ENCODE measurements around the gene LUZP2. TPM values are rescaled to one million over a fixed set of nuclear protein-coding genes. Genes with fewer than 3 reads are reported as not detected.

LUZP2 gene
- not detected for total RNA-seq

GRCh38 chr11:24496736-24497725, at the start of gene LUZP2:
TSS of gene LUZP2 (plus strand) at chr11:24497053.
- Mint-ChIP-seq H3K9me3 (peaks cover 0 to 2% of the 10 kb centered on the region in 2 donors), H3K36me3 (ENCODE audit: insufficient read depth in 2 of 2) (peaks cover 4 to 5% of the 10 kb centered on the region in 2 donors), H3K27ac (no peak within 1 kb of the TSS), H3K4me1 (ENCODE audit: low read depth) (no peaks in the 10 kb centered on the region), H3K27me3 (ENCODE audit: low read depth) (peaks cover 8% of the 10 kb centered on the region), H3K4me3 (no peak within 1 kb of the TSS)
- no peak for ATAC-seq (replicated peaks in 1 of 2)
- DNase-seq, result no peak

- peaks cover 4% of the 10 kb centered on the region in 2 donors for H3K9me3 Mint-ChIP-seq
- no peaks in the 10 kb centered on the region for H3K27me3 Mint-ChIP-seq (ENCODE audit: low read depth)
- no peak overlapping the region for H3K4me3 Mint-ChIP-seq
- ATAC-seq (replicated peaks in 1 of 2) (no peak), DNase-seq (no peak)
- no peaks in the 10 kb centered on the region for H3K4me1 Mint-ChIP-seq (ENCODE audit: low read depth)
- H3K27ac Mint-ChIP-seq, result no peak overlapping the region
- H3K36me3 Mint-ChIP-seq (ENCODE audit: insufficient read depth in 2 of 2), result no peaks in the 10 kb centered on the region
Observed at GRCh38 chr11:24453129-24453718, 43.6 kb upstream of the LUZP2 start.

- Mint-ChIP-seq H3K4me1 (ENCODE audit: low read depth) (no peaks in the 10 kb centered on the region), H3K9me3 (peaks cover 8 to 9% of the 10 kb centered on the region in 2 donors), H3K27me3 (ENCODE audit: low read depth) (no peaks in the 10 kb centered on the region), H3K27ac (no peak overlapping the region), H3K4me3 (no peak overlapping the region), H3K36me3 (ENCODE audit: insufficient read depth in 2 of 2) (no peaks in the 10 kb centered on the region)
- ATAC-seq (replicated peaks in 1 of 2), result no peak
- DNase-seq, result no peak
Observed at GRCh38 chr11:24457985-24458384, 38.9 kb upstream of the LUZP2 start.

GRCh38 chr11:24470431-24470830, 26.4 kb upstream of the LUZP2 start:
- Mint-ChIP-seq H3K4me3 (no peak overlapping the region), H3K27ac (no peak overlapping the region), H3K9me3 (peaks cover 1 to 4% of the 10 kb centered on the region in 2 donors), H3K36me3 (ENCODE audit: insufficient read depth in 2 of 2) (no peaks in the 10 kb centered on the region), H3K4me1 (ENCODE audit: low read depth) (no peaks in the 10 kb centered on the region), H3K27me3 (ENCODE audit: low read depth) (no peaks in the 10 kb centered on the region)
- DNase-seq (no peak), ATAC-seq (replicated peaks in 1 of 2) (no peak)

- no peaks in the 10 kb centered on the region for H3K27me3 Mint-ChIP-seq (ENCODE audit: low read depth)
- peaks cover 4 to 6% of the 10 kb centered on the region in 2 donors for H3K9me3 Mint-ChIP-seq
- no peaks in the 10 kb centered on the region for H3K4me1 Mint-ChIP-seq (ENCODE audit: low read depth)
- no peaks in the 10 kb centered on the region for H3K36me3 Mint-ChIP-seq (ENCODE audit: insufficient read depth in 2 of 2)
- H3K4me3 Mint-ChIP-seq, result no peak overlapping the region
- DNase-seq (no peak), ATAC-seq (replicated peaks in 1 of 2) (no peak)
- H3K27ac Mint-ChIP-seq, result no peak overlapping the region
Observed at GRCh38 chr11:24471084-24471483, 25.8 kb upstream of the LUZP2 start.

DNA sequence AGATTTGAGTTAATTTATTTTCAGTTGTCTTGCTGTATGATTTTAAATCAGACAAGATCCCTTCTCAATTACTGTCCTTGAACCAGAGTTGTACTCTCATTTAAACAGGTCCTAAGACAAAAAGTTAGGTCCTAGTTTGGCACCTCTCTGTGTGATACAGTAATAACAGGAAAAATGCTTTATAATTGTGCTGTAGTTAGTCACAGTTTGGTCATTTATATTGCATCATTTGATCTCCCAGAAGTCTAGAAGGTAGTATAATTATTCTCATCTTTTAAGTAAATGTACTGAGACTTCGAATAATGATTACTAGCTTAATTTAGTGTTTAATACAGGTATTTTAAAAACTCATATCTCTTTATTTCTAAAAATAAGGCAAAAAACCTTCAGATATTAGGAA, 18.1 kb upstream of the LUZP2 start:
- Mint-ChIP-seq H3K4me3 (no peak overlapping the region), H3K4me1 (ENCODE audit: low read depth) (no peaks in the 10 kb centered on the region), H3K9me3 (peaks cover 8 to 10% of the 10 kb centered on the region in 2 donors), H3K27ac (no peak overlapping the region), H3K27me3 (ENCODE audit: low read depth) (no peaks in the 10 kb centered on the region), H3K36me3 (ENCODE audit: insufficient read depth in 2 of 2) (peaks cover 0 to 2% of the 10 kb centered on the region in 2 donors)
- ATAC-seq (replicated peaks in 1 of 2) (no peak), DNase-seq (no peak)

DNA sequence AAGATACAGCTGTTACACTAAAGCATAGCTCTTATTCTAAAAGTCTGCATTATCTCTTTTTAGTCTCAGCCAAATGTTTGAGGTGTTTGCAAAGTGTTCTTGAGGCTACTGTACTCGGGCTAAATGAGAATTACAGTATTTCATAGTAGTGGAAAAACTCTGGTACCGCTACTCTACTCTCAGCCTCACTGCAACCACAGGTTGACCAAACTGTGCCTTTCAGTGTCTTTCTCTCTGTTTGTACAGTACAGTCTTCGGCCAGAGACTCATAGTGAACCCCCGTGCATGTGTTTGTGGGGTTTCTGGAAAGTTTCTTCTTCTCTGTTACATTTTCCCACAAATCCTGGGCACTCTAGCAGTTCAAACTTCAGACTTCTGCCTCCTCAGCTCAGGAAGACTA, 7.4 kb upstream of the LUZP2 start:
- Mint-ChIP-seq H3K27ac (no peak overlapping the region), H3K9me3 (peaks cover 5 to 8% of the 10 kb centered on the region in 2 donors), H3K4me3 (no peak overlapping the region), H3K36me3 (ENCODE audit: insufficient read depth in 2 of 2) (no peaks in the 10 kb centered on the region), H3K27me3 (ENCODE audit: low read depth) (no peaks in the 10 kb centered on the region), H3K4me1 (ENCODE audit: low read depth) (no peaks in the 10 kb centered on the region)
- ATAC-seq (replicated peaks in 1 of 2) (no peak), DNase-seq (no peak)

DNA sequence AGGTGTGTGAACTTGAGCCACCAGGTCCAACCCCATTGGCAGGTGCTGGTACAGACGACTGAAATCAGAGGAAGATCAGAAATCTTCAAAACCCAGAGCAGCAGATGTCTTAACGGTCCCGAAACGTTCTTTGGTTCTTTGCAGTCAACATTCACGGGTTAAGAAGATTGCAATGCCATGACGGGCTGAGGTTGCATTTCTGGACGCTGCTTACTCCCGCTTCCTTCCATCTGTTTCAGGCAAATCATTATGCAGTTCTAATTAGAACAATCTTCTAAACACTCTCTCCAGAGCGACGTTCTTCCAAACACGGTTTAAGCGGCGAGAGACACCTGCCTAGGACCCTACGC, 492 bp upstream of the LUZP2 start:
- H3K9me3 Mint-ChIP-seq, result peaks cover 0 to 2% of the 10 kb centered on the region in 2 donors
- no peaks in the 10 kb centered on the region for H3K4me1 Mint-ChIP-seq (ENCODE audit: low read depth)
- no peak overlapping the region for H3K4me3 Mint-ChIP-seq
- peaks cover 4 to 5% of the 10 kb centered on the region in 2 donors for H3K36me3 Mint-ChIP-seq (ENCODE audit: insufficient read depth in 2 of 2)
- no peak overlapping the region for H3K27ac Mint-ChIP-seq
- DNase-seq, result no peak
- H3K27me3 Mint-ChIP-seq (ENCODE audit: low read depth), result peaks cover 8% of the 10 kb centered on the region
- no peak for ATAC-seq (replicated peaks in 1 of 2)

- Mint-ChIP-seq H3K9me3 (no peaks in the 10 kb centered on the region), H3K27me3 (ENCODE audit: low read depth) (peaks cover 8% of the 10 kb centered on the region), H3K4me3 (no peak overlapping the region), H3K36me3 (ENCODE audit: insufficient read depth in 2 of 2) (peaks cover 4 to 5% of the 10 kb centered on the region in 2 donors), H3K4me1 (ENCODE audit: low read depth) (no peaks in the 10 kb centered on the region), H3K27ac (no peak overlapping the region)
- DNase-seq (no peak), ATAC-seq (replicated peaks in 1 of 2) (no peak)
Observed at GRCh38 chr11:24497831-24498230, 978 bp downstream of the LUZP2 start.

DNA sequence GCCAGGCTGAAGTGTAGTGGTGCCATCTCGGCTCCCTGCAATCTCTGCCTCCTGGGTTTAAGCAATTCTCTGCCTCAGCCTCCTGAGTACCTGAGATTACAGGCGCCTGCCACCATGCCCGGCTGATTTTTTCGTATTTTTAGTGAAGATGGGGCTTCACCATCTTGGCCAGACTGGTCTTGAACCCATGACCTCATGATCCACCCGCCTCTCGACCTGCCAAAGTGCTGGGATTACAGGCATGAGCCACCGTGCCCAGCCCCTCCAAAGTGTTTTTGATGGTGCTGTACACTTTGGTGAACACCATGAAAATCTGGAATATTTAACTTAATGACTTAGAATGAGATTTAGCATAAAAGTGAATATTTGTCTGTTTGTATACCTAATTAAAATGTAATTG, 5.6 kb downstream of the LUZP2 start:
- no peak for ATAC-seq (replicated peaks in 1 of 2)
- no peak overlapping the region for H3K27ac Mint-ChIP-seq
- H3K4me3 Mint-ChIP-seq, result no peak overlapping the region
- peaks cover 4% of the 10 kb centered on the region for H3K27me3 Mint-ChIP-seq (ENCODE audit: low read depth)
- no peak for DNase-seq
- H3K36me3 Mint-ChIP-seq (ENCODE audit: insufficient read depth in 2 of 2), result peaks cover 0 to 1% of the 10 kb centered on the region in 2 donors
- H3K4me1 Mint-ChIP-seq (ENCODE audit: low read depth), result no peaks in the 10 kb centered on the region
- H3K9me3 Mint-ChIP-seq, result peaks cover 0 to 4% of the 10 kb centered on the region in 2 donors

DNA sequence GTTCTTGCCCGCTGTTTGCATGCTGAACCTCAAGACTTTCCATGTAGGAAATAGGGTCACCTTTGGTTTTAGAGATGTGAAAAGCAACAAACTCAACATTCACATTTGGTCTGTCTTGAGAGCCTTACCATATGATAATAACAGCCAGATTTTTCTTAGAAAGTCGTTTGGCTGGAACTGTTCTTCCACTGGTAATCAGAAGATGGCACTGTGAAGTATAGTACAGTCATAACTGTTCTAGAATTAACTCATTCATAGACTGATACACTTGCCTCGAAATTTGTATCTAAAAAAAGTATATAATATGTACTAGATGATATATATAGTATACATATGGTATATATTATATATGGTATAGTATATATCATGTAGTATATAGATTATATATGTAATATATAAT, 12.3 kb downstream of the LUZP2 start:
- H3K27me3 Mint-ChIP-seq (ENCODE audit: low read depth), result no peaks in the 10 kb centered on the region
- H3K27ac Mint-ChIP-seq, result no peak overlapping the region
- H3K4me3 Mint-ChIP-seq, result no peak overlapping the region
- H3K36me3 Mint-ChIP-seq (ENCODE audit: insufficient read depth in 2 of 2), result no peaks in the 10 kb centered on the region
- DNase-seq (no peak), ATAC-seq (replicated peaks in 1 of 2) (no peak)
- peaks cover 4 to 6% of the 10 kb centered on the region in 2 donors for H3K9me3 Mint-ChIP-seq
- H3K4me1 Mint-ChIP-seq (ENCODE audit: low read depth), result no peaks in the 10 kb centered on the region

DNA sequence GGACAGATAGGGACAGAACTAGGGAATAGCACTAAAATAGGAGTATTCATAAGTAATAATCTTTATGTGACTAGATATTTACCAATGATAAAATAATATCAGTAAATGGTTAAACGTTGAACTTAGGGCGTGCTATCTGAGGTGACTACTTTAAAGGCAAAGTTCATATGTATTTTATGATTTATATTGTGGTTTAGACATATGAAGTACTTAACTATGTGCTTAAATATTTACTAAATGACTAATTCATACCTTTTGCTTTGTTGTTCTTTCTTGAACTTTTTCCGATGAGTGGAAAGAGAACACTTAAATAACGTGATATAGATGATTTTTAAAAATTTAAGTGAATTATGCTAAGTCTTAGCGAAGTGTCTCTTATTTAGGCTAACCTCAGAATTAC, 14.7 kb downstream of the LUZP2 start:
- Mint-ChIP-seq H3K4me1 (ENCODE audit: low read depth) (no peaks in the 10 kb centered on the region), H3K27me3 (ENCODE audit: low read depth) (no peaks in the 10 kb centered on the region), H3K36me3 (ENCODE audit: insufficient read depth in 2 of 2) (no peaks in the 10 kb centered on the region), H3K9me3 (peaks cover 4% of the 10 kb centered on the region in 2 donors), H3K27ac (no peak overlapping the region), H3K4me3 (no peak overlapping the region)
- DNase-seq (no peak), ATAC-seq (replicated peaks in 1 of 2) (no peak)

GRCh38 chr11:24513479-24514218, 16.8 kb downstream of the LUZP2 start:
- Mint-ChIP-seq H3K4me3 (no peak overlapping the region), H3K27ac (no peak overlapping the region), H3K27me3 (ENCODE audit: low read depth) (no peaks in the 10 kb centered on the region), H3K4me1 (ENCODE audit: low read depth) (no peaks in the 10 kb centered on the region), H3K36me3 (ENCODE audit: insufficient read depth in 2 of 2) (no peaks in the 10 kb centered on the region), H3K9me3 (peaks cover 4% of the 10 kb centered on the region in 2 donors)
- ATAC-seq (replicated peaks in 1 of 2) (no peak), DNase-seq (no peak)
